Activated CD4-positive, alpha-beta T cell treated with anti-CD3 and anti-CD28 coated beads, Interleukin-2, Interleukin-4, amounts not matched to agents 100 ng/mL and 50 ng/mL, durations not matched to agents 16 hours and 8 hours (primary cell): ENCODE data around the gene SIGLEC1.

Source experiments
- DNase-seq: peaks from one replicate; pipeline ENCODE4 v3.0.0-alpha.2; 2020; ENCODE audit warnings: low spot score

The SIGLEC1 gene

GRCh38 chr20:3712279-3712873 is at the start of gene SIGLEC1:
SIGLEC1 (minus strand) TSS chr20:3712600; CDS start chr20:3707128, 5,472 bp downstream.
- no peak for DNase-seq

DNA sequence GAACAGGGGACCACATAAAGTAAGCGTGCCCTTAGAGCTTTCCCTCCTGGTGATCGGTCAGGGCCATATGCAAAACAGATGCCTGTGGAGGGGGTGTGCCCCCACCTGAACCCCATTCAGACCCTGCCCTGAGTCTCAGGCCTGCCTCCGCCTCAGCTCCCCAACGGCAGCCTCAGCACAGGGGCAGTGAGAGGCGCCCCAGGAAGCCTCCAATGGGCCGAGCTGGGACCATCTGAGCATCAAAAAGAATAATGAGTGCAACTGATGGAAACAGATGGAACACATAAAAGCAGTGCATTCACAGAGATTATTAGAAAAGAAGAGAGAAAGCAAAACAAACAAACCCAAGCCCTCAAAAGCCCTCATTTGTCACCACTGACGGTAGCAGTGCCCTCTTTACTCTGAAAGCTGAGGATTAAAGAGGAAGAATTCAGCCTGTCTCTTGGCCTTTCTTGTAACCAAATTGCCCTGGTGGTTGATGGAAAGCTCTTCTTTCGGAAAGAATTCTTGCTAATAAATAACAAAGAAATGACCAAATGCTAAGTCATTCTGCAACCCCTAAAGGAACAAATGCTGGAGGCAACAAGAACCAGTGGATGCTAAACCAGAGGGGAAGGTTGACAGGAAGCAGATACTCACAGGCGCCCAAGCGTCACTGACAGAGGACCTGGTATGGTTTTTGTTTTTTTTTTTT is 48.4 kb upstream of the SIGLEC1 start:
- DNase-seq, result no peak

- DNase-seq, result no peak
Measured at GRCh38 chr20:3759884-3760283, 47.5 kb upstream of the SIGLEC1 start.

- DNase-seq, result no peak
Measured at GRCh38 chr20:3759316-3759823, 47.0 kb upstream of the SIGLEC1 start.

DNA sequence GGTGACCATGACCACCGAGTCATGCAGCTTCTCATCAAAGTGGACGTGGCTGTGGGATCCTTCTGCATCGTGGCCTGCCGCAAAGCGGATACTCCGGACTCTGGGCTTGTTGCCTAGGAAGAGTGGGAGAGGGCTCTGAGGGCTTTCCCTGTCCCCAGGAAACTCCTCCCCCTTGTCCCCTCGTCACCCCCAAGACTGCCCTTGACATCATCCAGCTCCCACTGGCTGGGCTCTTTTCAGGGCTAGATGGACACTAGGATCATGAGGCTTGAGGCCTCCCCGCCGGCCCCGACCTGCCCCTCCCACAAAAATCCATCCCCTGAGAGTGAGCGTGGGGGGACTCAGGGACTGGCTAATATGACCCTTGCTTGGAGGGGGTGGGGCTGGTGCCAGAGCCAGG is 46.2 kb upstream of the SIGLEC1 start:
- DNase-seq, result no peak

GRCh38 chr20:3757268-3757667 is 44.9 kb upstream of the SIGLEC1 start:
- DNase-seq, result no peak

DNA sequence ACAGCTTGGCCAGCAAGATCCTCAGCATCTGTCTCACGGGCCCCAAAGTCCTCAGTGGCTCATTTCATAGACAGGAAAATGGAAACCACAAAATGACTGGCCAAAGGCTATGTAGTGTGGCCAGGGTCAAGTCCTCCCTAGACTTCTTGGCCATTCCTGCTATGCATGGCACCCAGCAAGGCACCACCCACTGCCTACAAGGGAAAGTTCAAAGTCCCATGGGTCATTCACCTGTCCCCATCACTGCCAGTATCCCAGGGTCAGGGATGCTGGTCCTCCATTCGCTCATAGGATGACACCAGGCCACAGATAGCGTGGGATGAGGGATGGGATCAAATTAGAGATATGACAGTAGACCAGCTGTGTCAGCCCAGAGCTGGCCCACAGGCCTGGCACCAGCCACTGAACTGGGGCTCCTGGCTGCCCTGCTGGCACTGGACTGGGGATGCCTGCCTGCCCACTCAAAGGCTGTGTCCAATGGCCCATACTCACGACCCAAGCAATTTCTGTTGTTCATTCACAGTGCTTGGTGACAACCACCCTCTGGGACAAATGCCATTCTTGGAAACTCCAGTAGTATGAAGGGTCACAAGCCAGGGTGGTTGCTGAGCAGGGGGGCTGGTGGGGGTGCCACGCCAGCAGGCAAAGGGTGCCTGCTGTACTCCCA is 43.5 kb upstream of the SIGLEC1 start:
- DNase-seq, result no peak

- no peak for DNase-seq
Measured at GRCh38 chr20:3755269-3755668, 42.9 kb upstream of the SIGLEC1 start.

GRCh38 chr20:3754276-3754630 is 41.9 kb upstream of the SIGLEC1 start:
- DNase-seq, result no peak

DNA sequence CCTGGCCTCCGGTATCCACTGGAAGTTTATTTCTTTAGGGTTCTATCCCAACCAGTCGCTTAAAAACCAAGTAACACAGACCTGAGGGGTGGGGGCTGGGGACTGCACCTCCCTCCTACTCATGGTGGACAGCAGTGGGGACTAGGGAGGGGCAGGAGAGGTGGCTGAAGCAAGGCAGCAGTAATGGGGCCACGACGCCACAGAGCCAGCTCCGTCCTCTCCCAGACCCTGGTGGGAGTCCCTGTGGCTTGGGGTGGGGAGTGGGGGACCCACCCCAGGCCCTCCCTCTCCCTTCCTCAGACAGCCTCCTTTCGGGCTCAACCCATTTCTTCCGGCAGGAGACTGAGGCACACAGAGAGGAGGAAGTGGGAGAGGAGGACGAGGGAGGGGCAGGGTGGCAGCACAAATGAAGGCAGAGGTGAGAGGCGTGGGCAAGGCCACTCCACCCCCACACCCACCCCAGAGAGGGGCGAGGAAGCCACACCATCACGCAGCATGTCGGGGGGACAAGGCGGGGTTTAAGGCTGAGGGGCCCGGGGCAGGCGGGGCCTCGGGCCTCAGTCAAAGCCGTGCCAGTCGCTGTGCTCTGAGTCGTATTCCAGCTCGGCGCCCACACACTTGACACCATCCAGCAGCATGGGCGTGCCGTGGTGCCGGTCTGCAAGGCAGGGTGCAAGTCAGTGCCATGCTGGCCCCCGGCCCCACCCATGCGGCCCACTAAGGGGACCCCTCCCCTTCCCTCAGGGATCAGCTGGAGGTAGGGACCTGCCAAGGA is 41.3 kb upstream of the SIGLEC1 start:
- no peak for DNase-seq

DNA sequence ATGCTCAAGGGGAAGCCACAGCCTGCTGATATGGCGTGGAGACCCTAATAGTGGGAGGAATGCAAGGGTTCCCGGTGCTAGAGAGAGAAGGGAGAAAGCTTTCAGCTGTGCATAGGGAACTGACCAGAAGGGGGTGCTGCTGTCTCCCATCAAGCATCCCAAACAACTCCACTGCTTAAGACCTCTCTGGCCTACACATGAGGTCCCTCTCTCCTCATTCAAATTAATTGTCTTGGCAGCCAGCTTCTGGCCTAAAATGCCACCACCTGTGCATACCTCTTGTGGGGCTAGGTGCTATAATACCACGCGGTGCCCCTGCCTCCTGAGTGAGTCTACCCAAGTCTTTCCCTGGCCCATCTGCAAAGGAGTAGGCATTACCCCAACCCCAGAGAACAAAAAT is 40.7 kb upstream of the SIGLEC1 start:
- peak; percentile 49 for DNase-seq

DNA sequence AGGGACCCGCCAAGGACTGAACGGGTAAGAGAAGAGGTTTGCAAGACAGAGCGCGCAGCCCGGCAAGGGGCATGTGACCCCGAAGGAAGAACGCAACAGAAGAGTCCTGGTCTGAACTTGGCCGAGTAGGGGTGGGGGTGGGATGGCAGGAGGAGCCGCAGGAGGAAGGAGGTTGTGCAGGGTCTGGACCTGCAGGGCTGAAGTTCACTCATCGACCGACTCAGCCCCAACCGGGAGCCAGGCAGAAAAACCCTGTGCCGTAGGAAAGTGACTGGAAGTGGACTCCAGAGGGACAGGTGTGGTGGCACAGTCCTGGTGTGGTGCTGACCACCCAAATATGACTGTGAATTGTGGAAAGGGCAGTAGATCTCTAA is 40.0 kb upstream of the SIGLEC1 start:
- DNase-seq, result no peak

DNA sequence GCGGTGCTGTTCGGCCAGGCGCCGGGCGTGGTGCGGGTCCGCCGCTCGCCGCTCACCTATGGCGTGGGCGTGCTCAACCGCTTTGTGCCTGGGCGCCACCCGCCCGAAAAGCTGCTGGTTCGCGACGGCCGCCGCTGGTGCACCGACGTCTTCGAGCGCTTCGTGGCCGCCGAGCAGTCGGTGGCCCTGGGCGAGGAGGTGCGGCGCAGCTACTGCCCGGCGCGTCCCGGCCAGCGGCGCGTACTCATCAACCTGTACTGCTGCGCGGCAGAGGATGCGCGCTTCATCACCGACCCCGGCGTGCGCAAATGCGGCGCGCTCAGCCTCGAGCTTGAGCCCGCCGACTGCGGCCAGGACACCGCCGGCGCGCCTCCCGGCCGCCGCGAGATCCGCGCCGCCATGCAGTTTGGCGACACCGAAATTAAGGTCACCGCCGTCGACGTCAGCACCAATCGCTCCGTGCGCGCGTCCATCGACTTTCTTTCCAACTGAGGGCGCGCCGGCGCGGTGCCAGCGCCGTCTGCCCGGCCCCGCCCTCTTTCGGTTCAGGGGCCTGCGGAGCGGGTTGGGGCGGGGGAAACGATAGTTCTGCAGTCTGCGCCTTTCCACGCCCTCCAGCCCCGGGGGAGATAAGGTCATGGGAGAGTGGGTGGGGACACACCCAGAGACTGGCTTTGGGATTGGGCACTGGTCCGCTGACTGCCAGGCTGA is 39.4 kb upstream of the SIGLEC1 start:
- peak; percentile 27 for DNase-seq

GRCh38 chr20:3751305-3751674 is 38.9 kb upstream of the SIGLEC1 start:
- no peak for DNase-seq

DNA sequence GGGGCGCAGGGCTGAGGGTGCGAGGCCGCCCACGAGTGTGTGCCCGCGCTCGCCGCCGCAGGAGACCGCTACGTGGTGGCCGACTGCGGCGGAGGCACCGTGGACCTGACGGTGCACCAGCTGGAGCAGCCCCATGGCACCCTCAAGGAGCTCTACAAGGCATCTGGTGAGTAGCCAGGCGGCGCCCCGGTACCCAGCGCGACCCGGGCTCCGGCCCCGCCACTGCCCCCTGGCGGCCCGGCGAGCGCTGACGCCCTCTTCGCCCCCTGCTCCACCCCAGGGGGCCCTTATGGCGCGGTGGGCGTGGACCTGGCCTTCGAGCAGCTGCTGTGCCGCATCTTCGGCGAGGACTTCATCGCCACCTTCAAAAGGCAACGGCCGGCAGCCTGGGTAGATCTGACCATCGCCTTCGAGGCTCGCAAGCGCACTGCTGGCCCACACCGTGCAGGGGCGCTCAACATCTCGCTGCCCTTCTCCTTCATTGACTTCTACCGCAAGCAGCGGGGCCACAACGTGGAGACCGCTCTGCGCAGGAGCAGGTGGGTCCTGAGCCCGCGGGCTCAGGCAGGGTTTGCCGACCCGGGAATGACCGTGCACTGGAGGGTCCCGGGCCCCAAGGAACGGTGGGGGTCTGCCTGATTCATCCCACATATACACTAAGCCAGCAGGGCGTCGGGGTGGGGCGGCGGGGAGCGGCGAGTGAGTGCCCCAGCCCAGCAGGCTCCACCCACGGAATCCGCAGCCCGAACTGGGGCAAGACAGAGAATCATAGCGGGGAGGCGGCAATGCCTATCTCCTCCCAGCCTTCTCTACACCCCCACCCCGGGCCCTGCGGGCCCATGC is 37.5 kb upstream of the SIGLEC1 start:
- DNase-seq, result peak; percentile 38

DNA sequence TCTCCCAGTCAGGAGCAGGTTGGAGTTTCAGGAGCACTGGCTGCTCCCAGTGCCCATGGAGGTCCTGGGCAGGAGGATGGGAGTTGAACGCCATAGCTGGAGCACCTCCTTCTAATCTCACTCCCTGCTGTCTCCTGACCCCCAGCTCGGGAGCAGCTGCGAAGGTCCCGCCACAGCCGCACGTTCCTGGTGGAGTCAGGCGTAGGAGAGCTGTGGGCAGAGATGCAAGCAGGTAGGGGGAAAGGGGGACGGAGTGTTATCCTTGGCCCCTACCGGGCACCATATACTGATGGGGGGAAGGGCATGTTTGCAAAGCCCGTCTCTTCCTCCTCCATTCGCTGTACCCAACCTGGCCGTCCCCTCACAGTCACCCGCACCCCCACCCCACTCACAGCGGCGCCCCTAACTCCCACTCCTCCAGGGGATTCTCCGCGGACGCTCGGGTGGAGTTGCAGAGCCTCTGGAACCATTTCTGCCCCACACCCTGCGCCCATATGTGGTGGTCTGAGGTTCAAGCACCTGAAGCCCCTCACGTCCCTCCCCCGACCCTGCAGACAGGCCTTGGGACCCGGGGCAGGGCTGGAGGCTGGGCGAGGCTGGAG is 36.8 kb upstream of the SIGLEC1 start:
- DNase-seq, result no peak

DNA sequence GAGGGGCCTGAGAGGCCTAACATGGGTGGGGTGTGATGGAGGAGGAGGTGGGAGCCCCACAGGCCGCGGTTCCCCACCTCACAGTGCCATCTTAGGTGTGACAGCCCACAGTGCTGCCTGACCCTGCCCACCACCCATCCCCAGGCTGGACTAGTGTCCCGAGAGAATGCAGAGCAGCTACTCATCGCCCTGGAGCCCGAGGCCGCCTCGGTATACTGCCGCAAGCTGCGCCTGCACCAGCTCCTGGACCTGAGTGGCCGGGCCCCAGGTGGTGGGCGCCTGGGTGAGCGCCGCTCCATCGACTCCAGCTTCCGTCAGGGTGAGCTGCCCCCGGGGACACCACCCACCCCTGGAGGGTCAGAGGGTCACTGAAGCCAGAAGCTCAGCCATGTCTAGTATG is 35.7 kb upstream of the SIGLEC1 start:
- no peak for DNase-seq

GRCh38 chr20:3747471-3747870 is 35.1 kb upstream of the SIGLEC1 start:
- DNase-seq, result no peak

DNA sequence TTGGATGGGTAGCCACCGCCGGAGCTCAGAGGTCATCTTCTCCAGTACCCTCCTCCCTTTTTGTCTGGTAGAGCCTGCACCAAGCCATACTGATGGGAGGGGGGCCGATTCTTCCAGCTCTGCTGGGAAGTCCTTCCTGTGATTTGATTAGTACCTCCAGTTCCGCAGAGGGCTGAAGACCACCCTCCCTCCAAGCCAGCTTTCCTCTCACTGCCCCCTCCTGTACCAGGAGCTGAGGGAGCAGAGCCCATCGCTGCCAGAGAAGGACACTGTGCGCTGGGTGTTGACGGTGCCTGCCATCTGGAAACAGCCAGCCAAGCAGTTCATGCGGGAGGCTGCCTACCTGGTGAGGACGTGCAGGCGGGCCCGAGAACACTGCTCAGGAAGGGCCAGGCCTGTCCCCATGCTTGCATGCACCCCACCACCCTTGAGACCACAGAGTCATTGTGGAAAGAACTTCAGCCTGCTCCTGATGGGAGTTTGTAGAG is 33.3 kb upstream of the SIGLEC1 start:
- DNase-seq, result no peak
